GM12878 (cell line): ENCODE measurements around the gene DTL. TPM values are rescaled to one million over a fixed set of nuclear protein-coding genes. Genes with fewer than 3 reads are reported as not detected.
A peak's percentile ranks its signal among the peaks of the same experiment; 100 is the strongest.

Experiments used
- BCL11A ChIP-seq: IDR thresholded peaks from 2 replicates; pipeline ENCODE4 v1.6.1; 2011; ENCODE audit warnings: low read depth, low read length
- CEBPZ ChIP-seq: fragments of 150-350 bp; IDR thresholded peaks from 2 replicates; pipeline ENCODE4 v1.6.1; 2016; ENCODE audit warnings: low read depth, low read length
- CHD2 ChIP-seq: IDR thresholded peaks from 2 replicates; pipeline ENCODE4 v1.6.1; 2011; ENCODE audit warnings: low read depth, low read length, improper control_type of control experiment, borderline replicate concordance
- FOXK2 ChIP-seq: fragments of 450-650 bp; IDR thresholded peaks from 2 replicates; pipeline ENCODE4 v1.6.1; 2017; ENCODE audit warnings: mild to moderate bottlenecking, moderate library complexity
- FOXM1 ChIP-seq: IDR thresholded peaks from 2 replicates; pipeline ENCODE4 v1.6.1; 2012; ENCODE audit warnings: low read depth, mild to moderate bottlenecking, inconsistent platforms, low read length, moderate library complexity
- HCFC1 ChIP-seq: fragments of 150-350 bp; IDR thresholded peaks from 2 replicates; pipeline ENCODE4 v1.6.1; 2014; ENCODE audit warnings: low read length
- HDAC6 ChIP-seq: fragments of 200-600 bp; sonication (generic); IDR thresholded peaks from one replicate; pipeline ENCODE4 v1.8.0; 2017; ENCODE audit warnings: antibody characterized with exemption; ENCODE audit not compliant: unreplicated experiment
- JUNB ChIP-seq: IDR thresholded peaks from 2 replicates; pipeline ENCODE4 v1.6.1; 2016; ENCODE audit warnings: antibody characterized with exemption, mild to moderate bottlenecking
- JUND ChIP-seq: IDR thresholded peaks from 2 replicates; pipeline ENCODE4 v1.6.1; 2012; ENCODE audit warnings: low read depth, mild to moderate bottlenecking, low read length, improper control_type of control experiment, moderate library complexity
- KAT2A ChIP-seq: conservative IDR thresholded peaks from 2 replicates; pipeline ENCODE4 v1.6.1; 2011; ENCODE audit warnings: low read depth, low read length; ENCODE audit not compliant: control insufficient read depth
- NFYB ChIP-seq: IDR thresholded peaks from 2 replicates; pipeline ENCODE4 v1.6.1; 2011; ENCODE audit warnings: low read depth, mild to moderate bottlenecking, low read length, improper control_type of control experiment, moderate library complexity; ENCODE audit not compliant: insufficient read depth
- NR2F1 ChIP-seq: fragments of 450-650 bp; conservative IDR thresholded peaks from 2 replicates; pipeline ENCODE4 v1.6.1; 2017; ENCODE audit warnings: mild to moderate bottlenecking
- PAX5 ChIP-seq: IDR thresholded peaks from 2 replicates; pipeline ENCODE4 v1.6.1; 2011; ENCODE audit warnings: low read depth, low read length, borderline replicate concordance
- PML ChIP-seq: IDR thresholded peaks from 2 replicates; pipeline ENCODE4 v1.6.1; 2012; ENCODE audit warnings: low read length, inconsistent platforms
- RBBP5 ChIP-seq: fragments of 200-600 bp; sonication (generic); conservative IDR thresholded peaks from 2 replicates; pipeline ENCODE4 v1.6.1; 2016
- REST ChIP-seq: IDR thresholded peaks from 2 replicates; pipeline ENCODE4 v1.6.1; 2012; ENCODE audit warnings: mild to moderate bottlenecking, low read depth, low read length
- SIX5 ChIP-seq: IDR thresholded peaks from 2 replicates; pipeline ENCODE4 v1.6.1; 2011; ENCODE audit warnings: mild to moderate bottlenecking, low read depth, low read length, moderate library complexity; ENCODE audit not compliant: severe bottlenecking
- SKIL ChIP-seq: fragments of 450-650 bp; IDR thresholded peaks from 2 replicates; pipeline ENCODE4 v1.6.1; 2017; ENCODE audit warnings: mild to moderate bottlenecking, low read depth, inconsistent platforms; ENCODE audit not compliant: poor library complexity, severe bottlenecking
- SREBF1 ChIP-seq: IDR thresholded peaks from 2 replicates; pipeline ENCODE4 v1.6.1; 2012; ENCODE audit warnings: mild to moderate bottlenecking, low read length
- STAT1 ChIP-seq: fragments of 450-650 bp; conservative IDR thresholded peaks from 2 replicates; pipeline ENCODE4 v1.6.1; 2014; ENCODE audit warnings: antibody characterized with exemption, mild to moderate bottlenecking
- STAT3 ChIP-seq: IDR thresholded peaks from 2 replicates; pipeline ENCODE4 v1.6.1; 2011; ENCODE audit warnings: low read depth, low read length, improper control_type of control experiment
- ZNF207 ChIP-seq: fragments of 450-650 bp; IDR thresholded peaks from 2 replicates; pipeline ENCODE4 v1.6.1; 2014; ENCODE audit warnings: antibody characterized with exemption, mild to moderate bottlenecking, borderline replicate concordance
- ZNF24 ChIP-seq: fragments of 450-650 bp; IDR thresholded peaks from 2 replicates; pipeline ENCODE4 v1.6.1; 2017; ENCODE audit warnings: antibody characterized with exemption, mild to moderate bottlenecking
- polyA plus RNA-seq, 11 experiments: library from polyadenylated mRNA; depleted of rRNA in 4 of 11; unstranded in 6 of 11; stranded (reverse) in 5 of 11; fragments of >200 nt; fragmentation: Nextera tagmentation in 4 of 11; fragmentation: Illumina TruSeq in 1 of 11; extraction: Ambion mirVana in 4 of 11; extraction: Trizol in 1 of 11; gene quantifications; 1 replicate in 1 of 11; 2 replicates in 10 of 11; pipeline versions ENCODE4 v1.2.1 to v1.2.3, GENCODE V29; 2011 to 2016; ENCODE audit warnings: inconsistent platforms in 2 of 11, missing spikeins in 2 of 11, low read depth in 1 of 11
- total RNA-seq, 4 experiments: library from RNA; depleted of rRNA in 3 of 4; stranded (reverse); fragments of >200 nt in 3 of 4; fragmentation: Illumina TruSeq in 1 of 4; extraction: Trizol in 1 of 4; gene quantifications; 2 replicates each; pipeline versions ENCODE4 v1.2.1 to v1.2.3, GENCODE V29; 2013 to 2021

Gene DTL
- total and polyA plus RNA-seq, 10 of the 15 experiments (the other 5 are each of a cell fraction or from before 2014, with no cell fraction given), result 24.1 to 73.4 (median 52.2) TPM

GRCh38 chr1:212035123-212035834 is at the start of gene DTL, which contains the start of gene INTS7 (continued):
- 0 out of 2 replicates have a peak, but pooled peaks have one; percentile 20 for TF ChIP-seq PAX5
- no peak for TF ChIP-seq SIX5
- peak; percentile 44 for TF ChIP-seq HCFC1
- peak; percentile 97 for TF ChIP-seq NR2F1
- TF ChIP-seq REST, result no peak
- peak; percentile 95 for TF ChIP-seq PML
- TF ChIP-seq STAT3, result no peak
- TF ChIP-seq STAT1, result peak; percentile 94; the same call in 1 of the 2 replicates
- 0 out of 2 replicates have a peak, but pooled peaks have one; percentile 3 for TF ChIP-seq BCL11A
- TF ChIP-seq SREBF1, result no peak
- TF ChIP-seq SKIL, result no peak
- 0 out of 2 replicates have a peak, but pooled peaks have one; percentile 2 for TF ChIP-seq JUNB
- TF ChIP-seq HDAC6, result no peak
- peak; percentile 71 for TF ChIP-seq NFYB
- no peak for TF ChIP-seq ZNF24
- TF ChIP-seq ZNF207, result peak; percentile 94
- no peak for TF ChIP-seq FOXK2
- TF ChIP-seq CEBPZ, result no peak
- TF ChIP-seq CHD2, result peak; percentile 68; the same call in 1 of the 2 replicates
- TF ChIP-seq KAT2A, result no peak
- TF ChIP-seq JUND, result no peak
- no peak for TF ChIP-seq RBBP5
- peak; percentile 67; the same call in 1 of the 2 replicates for TF ChIP-seq FOXM1
